ENCODE measurements around the gene PHLDB3.

GRCh38 chr19:43464134-43464775 lies 40.3 kb downstream of the PHLDB3 start:
- TF ChIP-seq CTCF (IDR thresholded peaks at IDR 0.05; ENCODE audit: low read depth, low read length, poor library complexity, severe bottlenecking) (no peak), EZH2phosphoT487 (IDR thresholded peaks at IDR 0.05; ENCODE audit: borderline replicate concordance, low read length) (no peak)

Measured in DOHH2 (cell line).